Brain microvascular endothelial cell (primary cell): ENCODE measurements around the gene CYP4F22.

Experiments
- DNase-seq: peaks from one replicate; pipeline ENCODE4 v3.0.0-alpha.2; 2020
- H3K27ac ChIP-seq: fragments of 250-450 bp; sonication (Bioruptor Pico); 2 replicates; pipeline ENCODE4 v1.5.1; 2020; ENCODE audit warnings: mild to moderate bottlenecking, moderate library complexity
- H3K27me3 ChIP-seq: fragments of 250-450 bp; sonication (Bioruptor Pico); replicated peaks from 2 replicates; pipeline ENCODE4 v1.5.1; 2020; ENCODE audit warnings: mild to moderate bottlenecking
- H3K36me3 ChIP-seq: fragments of 250-450 bp; sonication (Bioruptor Pico); replicated peaks from 2 replicates; pipeline ENCODE4 v1.5.1; 2020; ENCODE audit warnings: mild to moderate bottlenecking
- H3K4me3 ChIP-seq: 2 replicates; pipeline ENCODE4 v1.5.1; 2011; ENCODE audit warnings: low read depth, mild to moderate bottlenecking, control low read depth, low read length, moderate library complexity
- CTCF ChIP-seq: IDR thresholded peaks from 2 replicates; pipeline ENCODE4 v1.5.1; 2011; ENCODE audit warnings: low read depth, mild to moderate bottlenecking, moderate library complexity, low read length, control low read depth, inconsistent platforms; ENCODE audit errors: missing control alignments
- in situ Hi-C: cut with HindIII; loops from 2 replicates; pipeline ENCODE4 v1.10.0; 2017; ENCODE audit warnings: low sequenced_read_pairs, low pct_ligation_motif_present

CYP4F22 gene

GRCh38 chr19:15539638-15540037 is 31.3 kb downstream of the CYP4F22 start:
- in situ Hi-C loops, result no loop called here
- H3K4me3 ChIP-seq, result no peak overlapping the region
- H3K27ac ChIP-seq, result no peak overlapping the region
- H3K27me3 ChIP-seq, result no peaks in the 10 kb centered on the region
- no peak for DNase-seq
- TF ChIP-seq CTCF, result no peak
- no peaks in the 10 kb centered on the region for H3K36me3 ChIP-seq

- no peak for DNase-seq
- Histone ChIP-seq H3K27me3 (no peaks in the 10 kb centered on the region), H3K36me3 (no peaks in the 10 kb centered on the region), H3K4me3 (no peak overlapping the region), H3K27ac (no peak overlapping the region)
- no peak for TF ChIP-seq CTCF
- in situ Hi-C loops, result no loop called here
Observed at GRCh38 chr19:15540435-15540834, 32.1 kb downstream of the CYP4F22 start.

DNA sequence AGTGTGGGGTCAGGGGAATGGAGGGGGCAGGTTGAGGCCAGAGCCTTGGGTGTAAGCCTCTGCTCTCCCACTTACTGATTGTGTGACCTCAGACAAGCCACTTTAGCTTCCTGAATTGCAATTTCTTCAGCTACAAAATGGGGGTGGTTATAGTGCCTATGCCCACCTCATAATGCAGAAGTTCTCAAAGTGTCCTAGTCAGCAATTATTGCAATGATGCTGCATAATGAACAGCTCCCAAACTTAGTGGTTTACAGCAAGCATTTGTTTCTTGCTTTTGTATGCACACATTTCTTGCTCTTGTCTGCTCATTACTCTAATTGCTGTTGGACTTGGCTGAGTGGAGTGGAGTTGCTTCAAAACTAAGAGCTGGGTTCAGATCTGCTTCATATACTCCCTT is 36.0 kb downstream of the CYP4F22 start:
- DNase-seq, result no peak
- H3K4me3 ChIP-seq, result no peak overlapping the region
- no peak for TF ChIP-seq CTCF
- in situ Hi-C loops, result no loop called here
- no peak overlapping the region for H3K27ac ChIP-seq
- H3K36me3 ChIP-seq, result no peaks in the 10 kb centered on the region
- H3K27me3 ChIP-seq, result no peaks in the 10 kb centered on the region

DNA sequence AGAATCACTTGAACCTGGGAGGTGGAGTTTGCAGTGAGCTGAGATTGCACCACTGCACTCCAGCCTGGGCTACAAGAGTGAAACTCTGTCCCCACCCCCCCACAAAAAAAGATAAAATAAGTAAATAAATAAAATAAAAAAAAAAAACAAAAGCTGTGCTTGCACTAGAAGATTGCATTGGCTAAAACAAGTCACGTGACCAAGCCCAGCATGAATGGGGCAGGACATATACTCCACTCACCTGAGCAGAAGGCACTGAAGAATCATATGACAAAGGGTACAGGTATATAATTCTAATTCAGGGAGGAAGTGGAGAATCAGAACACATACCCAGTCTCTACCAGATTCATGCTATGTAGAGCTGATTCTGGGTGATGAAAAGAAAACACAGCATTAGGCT is 36.6 kb downstream of the CYP4F22 start:
- Histone ChIP-seq H3K27me3 (no peaks in the 10 kb centered on the region), H3K4me3 (no peak overlapping the region), H3K36me3 (no peaks in the 10 kb centered on the region), H3K27ac (no peak overlapping the region)
- TF ChIP-seq CTCF, result no peak
- DNase-seq, result no peak
- in situ Hi-C loops, result no loop called here

DNA sequence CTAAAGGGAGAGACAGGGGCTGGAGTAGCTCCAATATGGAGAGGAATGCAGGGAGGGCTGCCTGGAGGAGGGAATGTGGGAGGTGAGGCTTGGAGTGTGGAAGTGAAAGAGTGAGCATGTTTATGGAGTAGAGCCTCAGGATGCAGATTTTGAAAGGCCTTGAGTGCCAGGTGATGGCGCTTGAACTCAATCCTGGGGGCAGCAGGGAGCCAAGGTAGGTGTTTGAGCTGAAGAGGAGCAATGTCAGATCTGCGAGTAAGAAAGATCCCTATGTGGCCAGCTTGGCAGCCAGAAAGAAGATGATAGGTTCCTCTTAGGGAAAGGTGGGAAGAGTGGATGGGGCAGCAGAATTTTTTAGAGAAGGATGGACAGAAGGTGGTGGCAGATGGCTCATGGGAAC is 40.3 kb downstream of the CYP4F22 start:
- DNase-seq, result no peak
- no peaks in the 10 kb centered on the region for H3K36me3 ChIP-seq
- H3K27ac ChIP-seq, result no peak overlapping the region
- H3K27me3 ChIP-seq, result no peaks in the 10 kb centered on the region
- H3K4me3 ChIP-seq, result no peak overlapping the region
- in situ Hi-C loops, result no loop called here
- no peak for TF ChIP-seq CTCF

DNA sequence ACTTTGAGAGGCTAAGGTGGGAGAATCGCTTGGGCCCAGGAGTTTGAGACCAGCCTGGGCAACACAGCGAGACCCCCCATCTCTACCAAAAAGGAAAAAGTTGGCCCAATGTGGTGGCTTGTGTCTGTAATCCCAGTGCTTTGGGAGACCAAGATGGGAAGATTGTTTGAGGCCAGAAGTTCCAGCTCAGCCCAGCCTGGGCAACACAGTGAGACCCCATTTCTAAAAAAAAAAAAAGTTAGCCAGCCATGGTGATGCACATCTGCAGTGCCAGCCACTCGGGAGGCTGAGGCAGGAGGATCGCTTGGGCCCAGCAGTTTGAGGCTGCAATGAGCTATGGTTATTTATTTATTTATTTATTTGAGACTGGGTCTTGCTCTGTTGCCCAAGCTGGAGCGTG is 41.3 kb downstream of the CYP4F22 start:
- in situ Hi-C loops, result no loop called here

More for the DNA sequence above, 41.3 kb downstream of the CYP4F22 start:
- DNase-seq, result no peak
- Histone ChIP-seq H3K36me3 (no peaks in the 10 kb centered on the region), H3K27ac (no peak overlapping the region), H3K27me3 (no peaks in the 10 kb centered on the region), H3K4me3 (no peak overlapping the region)
- no peak for TF ChIP-seq CTCF
